ENCODE data around the gene TMEM94.
"Not testable (repeated sequence)": the region's sequence is repeated elsewhere in the genome, so short reads cannot be mapped to it uniquely, and the experiment has no call there.

Gene TMEM94

GRCh38 chr17:75512926-75513640 is 56.6 kb downstream of the TMEM94 start:
- DNase-seq, result no peak

GRCh38 chr17:75513641-75514000 is 57.2 kb downstream of the TMEM94 start:
- DNase-seq, result no peak

- no peak for DNase-seq
These were observed 58.0 kb downstream of the TMEM94 start for GRCh38 chr17:75514299-75514918.

GRCh38 chr17:75514919-75515495 is 58.6 kb downstream of the TMEM94 start:
- no peak for DNase-seq

GRCh38 chr17:75515496-75516254 is 59.2 kb downstream of the TMEM94 start, which contains the start of gene CASKIN2:
TSS of gene CASKIN2 (minus strand) at chr17:75515537. CDS start at chr17:75513804, 1,733 bp downstream.
- DNase-seq, result peak; percentile 90

GRCh38 chr17:75516255-75516618 is 59.8 kb downstream of the TMEM94 start, which contains the start of gene TSEN54:
TSS of gene TSEN54 (plus strand) at chr17:75516528. CDS start at chr17:75516561, 33 bp downstream.
- DNase-seq, result peak; percentile 79

GRCh38 chr17:75516619-75517296 is 60.3 kb downstream of the TMEM94 start:
- DNase-seq, result no peak

- no peak for DNase-seq
These were observed 60.9 kb downstream of the TMEM94 start for GRCh38 chr17:75517297-75517865.

- no peak for DNase-seq
These were observed 61.8 kb downstream of the TMEM94 start for GRCh38 chr17:75518201-75518600.

- no peak for DNase-seq
These were observed 62.6 kb downstream of the TMEM94 start for GRCh38 chr17:75518983-75519537.

GRCh38 chr17:75520413-75520812 is 64.0 kb downstream of the TMEM94 start:
- not testable (repeated sequence) for DNase-seq

GRCh38 chr17:75521290-75521689 is 64.9 kb downstream of the TMEM94 start:
- DNase-seq, result no peak

- no peak for DNase-seq
These were observed 65.7 kb downstream of the TMEM94 start for GRCh38 chr17:75521951-75522727.

GRCh38 chr17:75523647-75524046 is 67.2 kb downstream of the TMEM94 start:
- no peak for DNase-seq

GRCh38 chr17:75524269-75524969 is 68.0 kb downstream of the TMEM94 start:
- DNase-seq, result no peak

- DNase-seq, result peak; percentile 79
These were observed 68.8 kb downstream of the TMEM94 start, which contains the start of gene LLGL2 for GRCh38 chr17:75524970-75525805. TSS of gene LLGL2 (plus strand) at chr17:75525697. CDS start at chr17:75543427, 17,730 bp downstream.

GRCh38 chr17:75525806-75526554 is 69.5 kb downstream of the TMEM94 start:
- no peak for DNase-seq

GRCh38 chr17:75526555-75527270 is 70.3 kb downstream of the TMEM94 start:
- DNase-seq, result no peak

All from NCI-H526 treated with DMSO at 0.1 percent for 48 hours (cell line).